Astrocyte of the hippocampus (primary cell): ENCODE measurements around the gene ACOXL.

Experiments used
- DNase-seq: peaks from one replicate; pipeline ENCODE4 v3.0.0; 2011; ENCODE audit warnings: low read depth, low spot score

ACOXL gene

GRCh38 chr2:110827511-110827910 lies 95.1 kb downstream of the ACOXL start:
- no peak for DNase-seq

DNA sequence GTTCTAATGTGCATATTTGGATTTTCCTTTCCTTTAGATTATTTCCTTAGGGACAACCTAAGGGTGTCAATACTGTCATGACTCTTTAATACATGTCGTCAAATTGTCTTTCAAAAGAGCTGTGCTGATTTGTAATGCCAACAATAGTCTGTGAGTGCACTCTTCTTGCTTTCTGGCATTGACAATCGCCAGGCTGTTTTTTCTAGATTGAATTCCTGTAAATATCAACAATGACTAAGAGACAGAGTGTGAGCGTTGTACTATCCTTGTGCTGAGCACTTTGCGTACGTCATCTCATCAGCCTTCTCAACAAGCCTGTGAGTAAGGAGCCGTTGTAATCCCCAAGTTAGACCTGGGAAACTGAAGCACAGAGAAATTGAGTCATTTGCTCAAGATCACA lies 96.0 kb downstream of the ACOXL start:
- peak; percentile 77 for DNase-seq

DNA sequence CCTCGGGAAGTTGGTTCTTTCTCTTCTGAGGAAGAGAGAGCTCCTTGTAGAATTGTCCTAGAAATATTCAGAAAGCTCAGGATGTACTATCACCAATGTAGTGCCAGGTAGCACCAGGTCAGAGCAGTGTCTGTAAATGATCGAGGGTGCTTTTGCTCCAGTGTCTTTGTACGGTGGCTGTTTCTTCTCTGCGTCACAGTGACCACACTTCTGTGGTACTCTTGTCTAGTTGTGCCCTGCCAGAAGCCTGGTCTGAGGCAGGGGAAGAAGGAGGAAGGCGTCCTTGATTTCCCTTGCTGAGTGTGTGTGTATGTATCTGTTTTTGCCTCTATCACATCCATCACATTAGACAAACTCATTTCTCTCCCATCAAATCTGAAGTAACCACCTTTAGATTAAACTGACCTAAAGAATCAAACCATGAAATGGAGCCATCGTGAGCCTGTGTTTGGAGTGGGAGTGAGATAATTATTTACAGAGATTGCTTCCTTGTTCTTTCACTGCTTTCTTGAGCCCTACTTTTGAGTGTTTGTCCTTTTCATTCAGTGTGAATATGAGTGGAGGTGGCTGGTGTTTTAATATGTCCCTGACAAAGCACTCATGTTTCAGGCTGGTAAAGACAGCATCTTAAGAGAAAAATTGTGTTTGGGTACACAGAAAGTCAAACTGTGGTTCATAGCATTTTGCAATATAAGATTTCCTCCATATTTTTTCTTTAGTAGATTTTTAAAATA lies 97.2 kb downstream of the ACOXL start:
- DNase-seq: no peak

DNA sequence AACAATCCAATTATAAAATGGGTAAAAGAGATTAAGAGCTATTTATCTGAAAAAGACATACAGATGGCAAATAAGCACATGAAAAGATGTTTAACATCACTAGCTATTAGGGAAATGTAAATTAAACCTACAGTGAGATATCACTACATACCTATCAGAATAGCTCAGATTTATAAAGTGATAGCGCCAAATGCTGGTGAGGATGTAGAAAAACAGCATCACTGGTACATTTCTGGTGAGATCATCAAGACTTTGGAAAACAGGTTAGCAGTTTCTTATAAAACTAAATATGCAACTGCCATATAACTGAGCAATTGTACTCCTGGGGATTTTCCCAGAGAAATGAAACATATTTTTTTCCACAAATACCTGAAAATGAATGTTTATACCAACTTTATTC lies 100.4 kb downstream of the ACOXL start:
- no peak for DNase-seq

GRCh38 chr2:110834134-110834827 lies 101.9 kb downstream of the ACOXL start:
- no peak for DNase-seq

DNA sequence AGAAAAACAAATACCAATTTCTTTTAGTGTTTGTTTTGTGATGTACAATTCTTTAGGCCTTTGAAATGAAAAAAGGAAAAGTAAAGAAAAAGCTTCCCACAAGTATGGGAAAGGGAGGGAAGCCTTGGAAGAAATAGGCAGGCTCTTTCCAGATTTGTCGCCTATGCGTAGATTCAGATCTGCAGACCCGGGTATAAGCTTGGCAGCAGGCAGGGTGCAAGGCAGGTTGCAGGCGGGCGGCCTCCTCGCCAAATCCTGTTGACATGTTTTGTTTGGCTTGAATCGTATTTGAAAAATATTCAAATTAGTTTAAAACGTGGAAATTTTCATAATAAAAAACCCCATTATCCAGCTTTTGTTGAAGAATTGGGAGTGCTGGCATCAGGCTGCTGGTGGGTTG lies 104.3 kb downstream of the ACOXL start:
- DNase-seq: no peak

GRCh38 chr2:110837446-110838409 lies 105.4 kb downstream of the ACOXL start:
- no peak for DNase-seq

GRCh38 chr2:110838657-110839384 lies 106.4 kb downstream of the ACOXL start:
- DNase-seq: no peak

DNA sequence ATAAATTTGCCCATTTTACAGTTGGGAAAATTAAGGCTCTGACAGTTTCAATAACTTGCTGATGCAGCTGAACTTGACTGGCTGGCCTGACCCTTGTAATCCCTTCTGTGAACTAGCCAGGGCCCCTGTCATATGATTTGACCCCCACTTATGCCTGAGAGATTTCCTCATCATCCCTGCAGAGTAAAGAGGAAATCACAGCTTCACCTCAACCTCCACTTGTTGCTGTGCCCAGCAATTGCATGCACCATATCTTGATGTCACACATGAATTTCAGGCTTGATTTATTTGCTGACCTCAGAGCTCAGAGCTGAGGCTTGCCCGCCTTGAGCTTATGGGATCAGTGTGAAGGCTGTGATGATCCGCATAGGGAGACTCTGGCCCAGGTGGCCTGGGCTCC lies 108.1 kb downstream of the ACOXL start:
- no peak for DNase-seq

DNA sequence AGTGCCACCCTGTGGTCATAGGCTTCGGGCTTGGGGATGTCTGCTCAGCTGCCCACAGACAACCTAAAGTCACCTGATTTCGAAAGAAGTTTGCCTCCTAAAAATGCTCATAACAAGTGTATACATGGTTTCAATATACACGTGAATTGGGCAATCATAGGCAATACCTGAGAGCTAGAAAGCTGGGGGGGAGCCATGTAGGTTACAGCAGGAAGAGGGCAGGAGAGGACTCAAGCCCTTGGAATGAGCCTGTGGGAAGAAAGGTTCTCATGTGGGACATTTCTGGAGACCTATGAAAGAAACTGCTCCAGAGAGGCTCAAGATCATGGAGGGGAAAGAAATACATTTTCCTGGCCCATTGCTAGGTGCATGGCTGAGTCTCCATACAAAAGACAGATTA lies 109.7 kb downstream of the ACOXL start:
- no peak for DNase-seq

DNA sequence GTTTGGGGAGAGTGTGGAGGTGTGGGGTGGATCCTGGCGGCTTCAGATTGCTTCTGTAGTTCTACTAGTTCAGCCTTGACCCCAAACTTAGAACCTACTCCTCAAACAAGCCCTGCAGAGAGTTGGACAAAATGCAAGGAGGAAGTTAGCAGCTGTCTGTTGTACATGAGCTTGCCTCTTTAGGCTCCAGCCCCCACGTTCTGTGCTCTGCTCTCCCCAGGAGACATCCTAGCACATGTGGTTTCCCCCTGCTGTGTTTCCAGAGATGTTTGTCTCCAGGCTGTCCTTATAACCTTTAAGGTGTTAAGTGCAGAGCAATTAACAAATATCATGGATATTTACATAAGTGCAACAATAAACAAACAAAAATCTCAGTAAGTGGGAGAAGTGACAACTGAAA lies 111.1 kb downstream of the ACOXL start:
- no peak for DNase-seq

DNA sequence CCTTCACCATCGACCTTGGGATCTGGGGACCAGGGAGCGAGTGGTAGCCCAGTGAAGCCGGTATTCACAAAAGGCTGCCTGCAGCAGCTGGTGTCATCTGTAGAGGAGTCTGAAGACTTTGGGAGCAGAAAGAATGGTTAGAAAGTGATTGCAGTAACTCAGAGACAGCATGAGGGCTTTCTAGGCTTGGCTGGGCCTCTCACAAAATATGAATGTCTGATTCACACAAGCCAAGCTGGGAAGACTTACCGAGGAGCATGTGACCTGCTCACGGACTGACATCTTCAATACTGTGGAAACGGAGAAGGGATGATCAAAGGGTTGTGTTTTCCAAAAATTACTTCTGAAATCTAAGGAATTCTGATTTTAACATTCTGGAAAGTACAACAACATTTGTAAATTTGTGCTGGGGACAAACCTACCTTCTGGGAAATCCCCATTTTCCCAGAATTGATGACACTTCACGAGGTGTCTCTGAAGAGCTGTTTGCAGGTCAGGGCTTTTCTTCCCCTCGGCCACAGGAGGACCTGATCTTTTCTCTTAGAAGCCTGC lies 111.7 kb downstream of the ACOXL start:
- DNase-seq: no peak

GRCh38 chr2:110847651-110848050 lies 115.3 kb downstream of the ACOXL start:
- no peak for DNase-seq

DNA sequence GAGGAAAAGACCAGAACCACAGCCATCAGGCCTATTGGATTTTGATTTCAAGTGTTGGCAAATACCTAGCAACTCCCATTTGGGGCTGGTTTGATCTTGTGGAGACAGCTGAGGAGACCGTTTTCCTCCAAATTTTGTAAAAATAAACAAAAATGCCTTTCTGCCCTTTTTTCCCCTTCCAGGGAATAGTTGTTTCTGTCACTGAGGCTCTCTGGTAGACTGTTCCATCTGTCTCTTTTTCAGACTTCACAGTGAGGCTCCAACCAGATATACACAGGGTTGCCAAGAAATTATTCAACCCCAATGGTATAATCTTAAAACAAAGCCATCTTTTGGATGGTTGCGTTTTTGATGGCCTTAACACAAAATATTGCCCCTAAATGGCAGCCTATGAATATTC lies 115.7 kb downstream of the ACOXL start:
- no peak for DNase-seq

GRCh38 chr2:110848519-110849030 lies 116.2 kb downstream of the ACOXL start:
- DNase-seq: no peak

GRCh38 chr2:110851531-110851930 lies 119.2 kb downstream of the ACOXL start:
- no peak for DNase-seq

- no peak for DNase-seq
These were observed 119.7 kb downstream of the ACOXL start for GRCh38 chr2:110852051-110852450.

GRCh38 chr2:110852541-110853263 lies 120.3 kb downstream of the ACOXL start:
- DNase-seq: no peak

- DNase-seq: peak; percentile 23
These were observed 121.1 kb downstream of the ACOXL start for GRCh38 chr2:110853516-110853915.

GRCh38 chr2:110853948-110854347 lies 121.6 kb downstream of the ACOXL start:
- DNase-seq: no peak
